H1 (cell line): ENCODE measurements around the gene RAB3IL1. TPM values are rescaled to one million over a fixed set of nuclear protein-coding genes. Genes with fewer than 3 reads are reported as not detected.

Experiments used
- KDM1A ChIP-seq: fragments of 200-600, 300-600 bp; sonication (generic); IDR thresholded peaks from 2 replicates; pipeline ENCODE4 v1.7.1; 2016; ENCODE audit warnings: mild to moderate bottlenecking, low read length, borderline replicate concordance
- KDM4A ChIP-seq: IDR thresholded peaks from one replicate; pipeline ENCODE4 v1.7.1; 2012; ENCODE audit warnings: low read depth, mild to moderate bottlenecking, moderate library complexity, low read length, inconsistent platforms; ENCODE audit not compliant: severe bottlenecking
- SIN3A ChIP-seq, 2 experiments: IDR thresholded peaks in 1 of 2; conservative IDR thresholded peaks in 1 of 2; 2 replicates each; pipeline ENCODE4 v1.6.1; 2011 to 2012; ENCODE audit warnings: low read length in 2 of 2, improper control_type of control experiment in 1 of 2, low read depth in 1 of 2, mild to moderate bottlenecking in 1 of 2
- TBP ChIP-seq: IDR thresholded peaks from 2 replicates; pipeline ENCODE4 v1.6.1; 2011; ENCODE audit warnings: low read depth, low read length, improper control_type of control experiment
- polyA plus RNA-seq, 7 experiments: library from polyadenylated mRNA; depleted of rRNA in 3 of 7; stranded (reverse) in 5 of 7; unstranded in 2 of 7; fragments of >200 nt in 5 of 7; fragments of 200-250 nt in 2 of 7; gene quantifications; 1 replicate in 5 of 7; 2 replicates in 1 of 7; 4 replicates in 1 of 7; pipeline versions ENCODE4 v1.2.1 to v1.2.3, GENCODE V29; 2011 to 2013; ENCODE audit warnings: missing spikeins in 2 of 7, mixed read lengths in 2 of 7
- total RNA-seq: library from RNA; stranded (reverse); fragmentation: NEBNext Ultra II Directional; extraction: Animal tissue kit (Norgen Biotek cat#: 25700); gene quantifications from 2 replicates; pipeline ENCODE4 v1.2.1, GENCODE V29; 2021
- TF ChIP-seq, protein P1 (sequence below), 3 experiments: IDR thresholded peaks; 1 replicate in 2 of 3; 2 replicates in 1 of 3; pipeline versions ENCODE4 v1.5.1 to v1.6.1; 2011; ENCODE audit warnings: low read length in 3 of 3, mild to moderate bottlenecking in 3 of 3, inconsistent platforms in 2 of 3, low read depth in 1 of 3, moderate library complexity in 1 of 3; ENCODE audit not compliant: insufficient read depth in 1 of 3; ENCODE audit errors: control extremely low read depth in 1 of 3

Gene RAB3IL1
- total and polyA plus RNA-seq, 2 of the 8 experiments (the other 6 are each of a cell fraction or from before 2014, with no cell fraction given) = 6.8 to 7.9 TPM

DNA sequence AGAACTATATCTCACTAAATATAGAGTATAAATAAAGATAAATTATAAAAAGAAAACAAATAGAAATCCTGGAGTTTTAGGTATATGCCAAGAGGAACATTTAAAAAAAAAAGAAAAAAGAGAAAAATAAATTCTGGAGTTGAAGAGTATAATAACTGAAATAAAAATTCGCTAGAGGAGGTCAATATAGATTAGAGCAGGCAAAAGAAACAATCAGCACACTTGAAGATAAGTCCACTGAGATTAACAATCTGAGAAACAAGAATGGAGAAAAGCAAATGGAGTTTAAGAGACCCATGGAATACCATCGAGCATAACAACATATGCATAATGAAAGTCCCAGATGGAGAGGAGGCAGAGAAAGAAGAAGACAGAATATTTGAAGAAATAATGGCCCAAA lies 18.5 kb upstream of the RAB3IL1 start (continued):
- TF ChIP-seq KDM1A (no peak), SIN3A (conservative IDR thresholded peaks at IDR 0.05 in 1 of 2, IDR thresholded peaks at IDR 0.05 in 1 of 2; ENCODE audit: low read depth in 1 of 2, low read length in 2 of 2) (no peak), TBP (no peak), KDM4A (no peak)
- TF ChIP-seq, protein P1, sequence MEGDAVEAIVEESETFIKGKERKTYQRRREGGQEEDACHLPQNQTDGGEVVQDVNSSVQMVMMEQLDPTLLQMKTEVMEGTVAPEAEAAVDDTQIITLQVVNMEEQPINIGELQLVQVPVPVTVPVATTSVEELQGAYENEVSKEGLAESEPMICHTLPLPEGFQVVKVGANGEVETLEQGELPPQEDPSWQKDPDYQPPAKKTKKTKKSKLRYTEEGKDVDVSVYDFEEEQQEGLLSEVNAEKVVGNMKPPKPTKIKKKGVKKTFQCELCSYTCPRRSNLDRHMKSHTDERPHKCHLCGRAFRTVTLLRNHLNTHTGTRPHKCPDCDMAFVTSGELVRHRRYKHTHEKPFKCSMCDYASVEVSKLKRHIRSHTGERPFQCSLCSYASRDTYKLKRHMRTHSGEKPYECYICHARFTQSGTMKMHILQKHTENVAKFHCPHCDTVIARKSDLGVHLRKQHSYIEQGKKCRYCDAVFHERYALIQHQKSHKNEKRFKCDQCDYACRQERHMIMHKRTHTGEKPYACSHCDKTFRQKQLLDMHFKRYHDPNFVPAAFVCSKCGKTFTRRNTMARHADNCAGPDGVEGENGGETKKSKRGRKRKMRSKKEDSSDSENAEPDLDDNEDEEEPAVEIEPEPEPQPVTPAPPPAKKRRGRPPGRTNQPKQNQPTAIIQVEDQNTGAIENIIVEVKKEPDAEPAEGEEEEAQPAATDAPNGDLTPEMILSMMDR (IDR thresholded peaks at IDR 0.05; ENCODE audit: control extremely low read depth in 1 of 3, insufficient read depth in 1 of 3, low read depth in 1 of 3, low read length in 3 of 3) = no peak
